Ascending aorta (tissue), 2 donors: Measurements from ENCODE around the gene TSPAN4. TPM values are rescaled to one million over a fixed set of nuclear protein-coding genes. Genes with fewer than 3 reads are reported as not detected.

ENCODE experiments used
- DNase-seq, 2 donors: peaks; one replicate each; pipeline ENCODE4 v3.0.0-alpha.2; 2019; ENCODE audit warnings: low spot score in 2 of 2
- H3K27ac ChIP-seq, 2 donors: fragments of 200-600 bp; sonication (generic); one replicate each; pipeline ENCODE4 v1.5.1; 2016 to 2017; ENCODE audit warnings: mild to moderate bottlenecking in 1 of 2
- H3K27me3 ChIP-seq: fragments of 200-600 bp; sonication (generic); one replicate; pipeline ENCODE4 v1.5.1; 2017
- H3K36me3 ChIP-seq, 2 donors: fragments of 200-600 bp; sonication (generic); one replicate each; pipeline ENCODE4 v1.5.1; 2016
- H3K4me1 ChIP-seq, 2 donors: fragments of 200-600 bp; sonication (generic); one replicate each; pipeline ENCODE4 v1.5.1; 2016 to 2017; ENCODE audit warnings: mild to moderate bottlenecking in 1 of 2
- H3K4me3 ChIP-seq, 2 donors: fragments of 200-600 bp; sonication (generic); one replicate each; pipeline ENCODE4 v1.5.1; 2016 to 2017; ENCODE audit warnings: mild to moderate bottlenecking in 1 of 2
- H3K9me3 ChIP-seq, 2 donors: fragments of 200-600 bp; sonication (generic); one replicate each; pipeline ENCODE4 v1.5.1; 2016
- intact Hi-C: fragments of 100-400 bp; cut with DNase I; formaldehyde crosslinking; loops from one replicate; pipeline ENCODE4 v1.15.1; 2023
- total RNA-seq: library from RNA; depleted of rRNA; stranded (reverse); fragments of >200 nt; gene quantifications from one replicate; pipeline ENCODE4 v1.1.0, GENCODE V29; 2016
- TF ChIP-seq, protein P1 (sequence below), 3 experiments: fragments of 200-600 bp in 2 of 3; fragments of 450-650 bp in 1 of 3; sonication (generic) in 2 of 3; IDR thresholded peaks; one replicate each; pipeline ENCODE4 v1.5.1; 2016 to 2019; ENCODE audit warnings: antibody characterized with exemption in 3 of 3, mild to moderate bottlenecking in 1 of 3, moderate library complexity in 1 of 3

Gene TSPAN4
- total RNA-seq, 1 donor from 2014 or later, result 252 TPM

DNA sequence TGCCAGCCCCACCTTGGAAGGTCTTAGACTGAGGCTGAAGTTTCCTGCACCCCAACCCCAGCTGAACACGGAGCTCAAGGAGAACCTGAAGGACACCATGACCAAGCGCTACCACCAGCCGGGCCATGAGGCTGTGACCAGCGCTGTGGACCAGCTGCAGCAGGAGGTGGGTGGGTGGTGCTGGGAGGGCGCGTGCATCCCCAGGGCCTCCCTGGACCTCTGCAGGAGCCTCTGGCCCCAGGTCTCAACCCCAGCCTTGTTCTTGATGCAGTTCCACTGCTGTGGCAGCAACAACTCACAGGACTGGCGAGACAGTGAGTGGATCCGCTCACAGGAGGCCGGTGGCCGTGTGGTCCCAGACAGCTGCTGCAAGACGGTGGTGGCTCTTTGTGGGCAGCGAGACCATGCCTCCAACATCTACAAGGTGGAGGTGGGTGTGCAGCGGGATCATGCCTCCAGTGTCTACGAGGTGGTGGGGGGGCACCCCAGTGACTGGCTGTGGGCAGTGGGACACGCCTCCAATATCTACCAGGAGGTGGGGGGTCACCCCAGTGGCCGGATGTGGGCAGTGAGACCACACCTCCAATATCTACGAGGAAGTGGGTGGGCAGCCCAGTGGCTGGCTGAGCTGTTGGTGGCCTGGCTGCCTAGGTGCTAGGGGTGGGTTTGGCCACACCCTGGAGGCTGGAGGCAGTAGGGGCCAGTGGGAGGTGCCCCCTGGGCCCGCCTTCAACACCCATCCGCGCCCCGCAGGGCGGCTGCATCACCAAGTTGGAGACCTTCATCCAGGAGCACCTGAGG is 5.3 kb upstream of the TSPAN4 start:
- Histone ChIP-seq H3K4me1 (peaks cover 9 to 41% of the 10 kb centered on the region in 2 donors), H3K27me3 (no peaks in the 10 kb centered on the region), H3K4me3 (no peak overlapping the region), H3K27ac (peak overlapping the region; percentile 14 to 81), H3K36me3 (peaks cover 43 to 49% of the 10 kb centered on the region in 2 donors), H3K9me3 (no peaks in the 10 kb centered on the region)
- intact Hi-C loops, result no loop called here
- TF ChIP-seq, protein P1, sequence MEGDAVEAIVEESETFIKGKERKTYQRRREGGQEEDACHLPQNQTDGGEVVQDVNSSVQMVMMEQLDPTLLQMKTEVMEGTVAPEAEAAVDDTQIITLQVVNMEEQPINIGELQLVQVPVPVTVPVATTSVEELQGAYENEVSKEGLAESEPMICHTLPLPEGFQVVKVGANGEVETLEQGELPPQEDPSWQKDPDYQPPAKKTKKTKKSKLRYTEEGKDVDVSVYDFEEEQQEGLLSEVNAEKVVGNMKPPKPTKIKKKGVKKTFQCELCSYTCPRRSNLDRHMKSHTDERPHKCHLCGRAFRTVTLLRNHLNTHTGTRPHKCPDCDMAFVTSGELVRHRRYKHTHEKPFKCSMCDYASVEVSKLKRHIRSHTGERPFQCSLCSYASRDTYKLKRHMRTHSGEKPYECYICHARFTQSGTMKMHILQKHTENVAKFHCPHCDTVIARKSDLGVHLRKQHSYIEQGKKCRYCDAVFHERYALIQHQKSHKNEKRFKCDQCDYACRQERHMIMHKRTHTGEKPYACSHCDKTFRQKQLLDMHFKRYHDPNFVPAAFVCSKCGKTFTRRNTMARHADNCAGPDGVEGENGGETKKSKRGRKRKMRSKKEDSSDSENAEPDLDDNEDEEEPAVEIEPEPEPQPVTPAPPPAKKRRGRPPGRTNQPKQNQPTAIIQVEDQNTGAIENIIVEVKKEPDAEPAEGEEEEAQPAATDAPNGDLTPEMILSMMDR (IDR thresholded peaks at IDR 0.05), result no peak
- no peak for DNase-seq

DNA sequence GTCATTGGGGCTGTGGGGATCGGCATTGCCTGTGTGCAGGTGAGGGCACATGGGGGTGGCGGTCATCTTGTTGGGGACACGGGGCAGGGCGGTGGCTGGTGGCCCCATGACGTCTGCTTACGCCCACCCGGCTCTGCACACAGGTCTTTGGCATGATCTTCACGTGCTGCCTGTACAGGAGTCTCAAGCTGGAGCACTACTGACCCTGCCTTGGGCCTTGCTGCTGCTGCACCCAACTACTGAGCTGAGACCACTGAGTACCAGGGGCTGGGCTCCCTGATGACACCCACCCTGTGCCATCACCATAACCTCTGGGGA is 4.7 kb upstream of the TSPAN4 start:
- H3K27me3 ChIP-seq, result no peaks in the 10 kb centered on the region
- DNase-seq, result no peak
- H3K9me3 ChIP-seq, result no peaks in the 10 kb centered on the region
- intact Hi-C loops, result no loop called here
- peaks cover 10 to 39% of the 10 kb centered on the region in 2 donors for H3K4me1 ChIP-seq
- no peak overlapping the region for H3K4me3 ChIP-seq
- TF ChIP-seq, protein P1 (IDR thresholded peaks at IDR 0.05), result no peak
- H3K36me3 ChIP-seq, result peaks cover 43 to 49% of the 10 kb centered on the region in 2 donors
- H3K27ac ChIP-seq, result peak overlapping the region in 1 of 2 donors; percentile 14

DNA sequence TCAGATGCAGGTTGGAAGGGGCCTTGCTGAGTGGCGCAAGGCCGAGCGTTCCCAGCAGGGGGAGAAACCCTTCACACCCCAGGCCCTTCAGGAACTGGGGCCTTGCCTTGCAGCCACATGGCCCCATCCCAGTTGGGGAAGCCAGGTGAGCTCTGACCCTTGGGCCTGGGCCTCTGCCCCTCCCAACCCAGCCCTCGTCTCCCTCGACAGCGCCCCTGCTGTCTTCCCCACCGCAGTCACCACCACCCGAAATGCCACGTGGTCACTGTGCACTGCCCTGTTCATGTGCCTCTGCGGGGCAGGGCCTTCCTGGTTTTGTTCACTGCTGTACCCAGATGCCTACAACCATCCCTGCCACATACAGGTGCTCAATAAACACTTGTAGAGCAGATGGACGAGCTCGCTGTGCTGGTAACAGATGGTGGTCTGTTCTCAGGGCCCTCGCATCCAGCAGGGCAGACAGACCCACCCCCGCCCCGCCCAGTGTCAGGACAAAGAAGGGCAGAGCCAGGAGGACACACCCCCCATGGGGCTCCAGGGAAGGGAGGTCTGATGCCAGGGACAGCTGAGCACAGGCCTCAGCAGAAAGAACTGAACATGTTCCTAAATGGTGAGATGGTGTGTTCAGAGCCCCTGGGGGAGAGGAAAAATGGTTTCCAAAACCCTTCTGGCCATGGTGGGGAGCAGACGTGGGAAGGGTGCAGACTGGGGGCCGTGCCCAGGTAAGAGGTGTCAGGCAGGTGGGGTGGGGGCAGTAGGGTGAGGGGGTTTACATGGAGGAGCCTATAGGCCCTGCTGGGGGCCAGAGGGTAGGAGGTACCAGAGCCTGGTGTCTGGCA is 4.0 kb upstream of the TSPAN4 start:
- intact Hi-C loops, result no loop called here
- Histone ChIP-seq H3K27ac (peak overlapping the region in 1 of 2 donors; percentile 25), H3K27me3 (no peaks in the 10 kb centered on the region), H3K9me3 (no peaks in the 10 kb centered on the region), H3K4me3 (no peak overlapping the region), H3K4me1 (peaks cover 16 to 45% of the 10 kb centered on the region in 2 donors), H3K36me3 (peaks cover 43 to 49% of the 10 kb centered on the region in 2 donors)
- DNase-seq, result no peak
- TF ChIP-seq, protein P1 (IDR thresholded peaks at IDR 0.05), result peak in 1 of 3 experiments; percentile 16

DNA sequence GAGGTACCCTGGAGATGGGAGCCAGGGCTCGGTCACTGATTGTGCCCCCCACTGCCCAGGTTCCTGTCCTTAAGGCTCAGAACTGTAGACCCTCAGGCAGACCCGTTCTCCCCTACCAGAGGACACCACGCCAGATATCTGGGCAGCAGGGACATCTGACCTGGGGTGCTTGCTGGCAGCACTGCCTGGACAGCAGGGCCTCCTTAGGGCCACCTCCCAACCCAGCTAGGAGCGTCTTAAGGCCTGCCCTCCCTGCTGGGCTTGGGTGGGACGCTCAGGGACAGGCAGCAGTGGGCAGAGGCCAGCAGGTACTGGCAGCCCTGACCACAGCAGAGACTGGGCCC is 3.4 kb upstream of the TSPAN4 start:
- Histone ChIP-seq H3K4me1 (peaks cover 22 to 41% of the 10 kb centered on the region in 2 donors), H3K27me3 (no peaks in the 10 kb centered on the region), H3K36me3 (peaks cover 43 to 49% of the 10 kb centered on the region in 2 donors), H3K9me3 (no peaks in the 10 kb centered on the region), H3K4me3 (no peak overlapping the region), H3K27ac (peak overlapping the region in 1 of 2 donors; percentile 25)
- intact Hi-C loops, result no loop called here
- TF ChIP-seq, protein P1 (IDR thresholded peaks at IDR 0.05), result no peak
- DNase-seq, result no peak

DNA sequence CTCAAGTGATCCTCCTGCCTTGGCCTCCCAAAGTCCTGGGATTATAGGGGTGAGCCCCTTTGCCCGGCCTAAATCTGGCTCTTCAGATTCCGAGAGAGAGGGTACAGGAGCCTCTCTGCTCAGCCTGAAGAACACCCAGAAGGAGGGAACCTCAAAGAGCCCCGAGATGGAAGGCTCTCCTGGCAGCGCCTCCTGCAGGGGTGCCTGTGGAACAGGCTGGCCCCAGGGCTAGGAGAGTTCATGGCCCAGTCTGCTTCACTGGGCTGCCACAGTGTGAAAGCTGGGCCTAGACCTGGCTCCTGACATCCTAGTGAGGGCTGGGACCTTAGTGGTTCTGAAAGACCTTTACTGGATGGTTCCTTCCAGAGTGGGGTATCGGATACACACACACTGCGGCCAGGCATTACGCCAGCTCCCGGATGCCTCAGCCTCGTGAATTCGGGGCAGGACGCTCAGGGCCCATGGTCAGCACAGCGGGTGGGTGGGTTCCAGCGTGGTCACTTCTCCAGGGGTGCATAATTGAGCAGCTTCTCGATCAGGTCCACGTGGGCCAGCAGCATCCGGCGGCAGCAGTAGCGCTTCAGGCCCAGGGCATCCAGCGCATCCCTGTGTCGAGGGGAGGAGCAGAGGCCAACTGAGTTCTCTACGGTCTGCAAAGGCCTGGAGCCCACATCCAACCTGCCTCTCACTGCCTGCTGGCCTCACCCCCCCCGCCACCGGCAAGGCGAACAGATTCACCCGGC is 2.6 kb upstream of the TSPAN4 start:
- Histone ChIP-seq H3K27me3 (no peaks in the 10 kb centered on the region), H3K4me1 (peaks cover 27 to 39% of the 10 kb centered on the region in 2 donors), H3K4me3 (peak overlapping the region in 1 of 2 donors; percentile 94), H3K36me3 (peaks cover 43 to 49% of the 10 kb centered on the region in 2 donors), H3K9me3 (no peaks in the 10 kb centered on the region), H3K27ac (no peak overlapping the region)
- no peak for DNase-seq
- intact Hi-C loops, result loop anchor here (10.0 kb wide), 2 partner anchors 715 to 925 kb away; partner anchors contain the start of gene CTSD
- TF ChIP-seq, protein P1 (IDR thresholded peaks at IDR 0.05), result no peak
